RPMI8226 (cell line): Measurements from ENCODE around the gene SLC8B1.

ENCODE experiments used
- DNase-seq: peaks from one replicate; pipeline ENCODE4 v3.0.0-alpha.2; 2015

Gene SLC8B1

GRCh38 chr12:113318900-113319628 is 15.8 kb downstream of the SLC8B1 start:
- no peak for DNase-seq

- DNase-seq: no peak
Observed at GRCh38 chr12:113318046-113318656, 16.8 kb downstream of the SLC8B1 start.

- DNase-seq: no peak
Observed at GRCh38 chr12:113317122-113317521, 17.8 kb downstream of the SLC8B1 start.

- DNase-seq: no peak
Observed at GRCh38 chr12:113316155-113316554, 18.8 kb downstream of the SLC8B1 start.

- DNase-seq: no peak
Observed at GRCh38 chr12:113315358-113315757, 19.6 kb downstream of the SLC8B1 start.

- no peak for DNase-seq
Observed at GRCh38 chr12:113314121-113314529, 20.8 kb downstream of the SLC8B1 start.

- DNase-seq: peak; percentile 11
Observed at GRCh38 chr12:113310489-113310888, 24.4 kb downstream of the SLC8B1 start.

- no peak for DNase-seq
Observed at GRCh38 chr12:113306382-113306781, 28.5 kb downstream of the SLC8B1 start.

- no peak for DNase-seq
Observed at GRCh38 chr12:113305281-113305856, 29.5 kb downstream of the SLC8B1 start.

GRCh38 chr12:113302886-113303640 is 31.8 kb downstream of the SLC8B1 start:
- DNase-seq: peak; percentile 23

GRCh38 chr12:113302466-113302865 is 32.4 kb downstream of the SLC8B1 start:
- no peak for DNase-seq

- DNase-seq: no peak
Observed at GRCh38 chr12:113301811-113302210, 33.1 kb downstream of the SLC8B1 start.

GRCh38 chr12:113299619-113300237 is 35.2 kb downstream of the SLC8B1 start:
- no peak for DNase-seq

GRCh38 chr12:113298861-113299545 is 35.9 kb downstream of the SLC8B1 start:
- no peak for DNase-seq

- no peak for DNase-seq
Observed at GRCh38 chr12:113298472-113298817, 36.5 kb downstream of the SLC8B1 start.

GRCh38 chr12:113297621-113298471 is 37.1 kb downstream of the SLC8B1 start:
- DNase-seq: no peak

GRCh38 chr12:113297214-113297587 is 37.7 kb downstream of the SLC8B1 start:
- no peak for DNase-seq

GRCh38 chr12:113296557-113297213 is 38.2 kb downstream of the SLC8B1 start:
- DNase-seq: no peak

GRCh38 chr12:113295886-113296556 is 38.9 kb downstream of the SLC8B1 start:
- no peak for DNase-seq

GRCh38 chr12:113293100-113293499 is 41.8 kb downstream of the SLC8B1 start:
- DNase-seq: no peak
